ENCODE measurements around the gene SYT1.
A peak's percentile ranks its signal among the peaks of the same experiment; 100 is the strongest.

SYT1 gene

GRCh38 chr12:79162147-79162772 lies 297.7 kb downstream of the SYT1 start:
- H3K4me3 ChIP-seq (ENCODE audit: low read depth, low read length), result no peak overlapping the region
- no peak for DNase-seq (ENCODE audit: low read depth)
- no peak for TF ChIP-seq CTCF (conservative IDR thresholded peaks at IDR 0.05; ENCODE audit: low read depth, low read length)

GRCh38 chr12:79162948-79163347 lies 298.4 kb downstream of the SYT1 start:
- no peak for TF ChIP-seq CTCF (conservative IDR thresholded peaks at IDR 0.05; ENCODE audit: low read depth, low read length)
- DNase-seq (ENCODE audit: low read depth), result peak; percentile 9
- no peak overlapping the region for H3K4me3 ChIP-seq (ENCODE audit: low read depth, low read length)

GRCh38 chr12:79164890-79165289 lies 300.3 kb downstream of the SYT1 start:
- H3K4me3 ChIP-seq (ENCODE audit: low read depth, low read length), result no peak overlapping the region
- DNase-seq (ENCODE audit: low read depth), result no peak
- TF ChIP-seq CTCF (conservative IDR thresholded peaks at IDR 0.05; ENCODE audit: low read depth, low read length), result no peak

- no peak for DNase-seq (ENCODE audit: low read depth)
- no peak for TF ChIP-seq CTCF (conservative IDR thresholded peaks at IDR 0.05; ENCODE audit: low read depth, low read length)
Observed at GRCh38 chr12:79168687-79169086, 304.1 kb downstream of the SYT1 start.

GRCh38 chr12:79174626-79175025 lies 310.1 kb downstream of the SYT1 start:
- no peak overlapping the region for H3K4me3 ChIP-seq (ENCODE audit: low read depth, low read length)
- peak; percentile 54 for TF ChIP-seq CTCF (conservative IDR thresholded peaks at IDR 0.05; ENCODE audit: low read depth, low read length)
- peak; percentile 88 for DNase-seq (ENCODE audit: low read depth)

More at GRCh38 chr12:79168687-79169086, 304.1 kb downstream of the SYT1 start:
- no peak overlapping the region for H3K4me3 ChIP-seq (ENCODE audit: low read depth, low read length)

- no peak overlapping the region for H3K4me3 ChIP-seq (ENCODE audit: low read depth, low read length)
- peak; percentile 33 for DNase-seq (ENCODE audit: low read depth)
- TF ChIP-seq CTCF (conservative IDR thresholded peaks at IDR 0.05; ENCODE audit: low read depth, low read length), result no peak
Observed at GRCh38 chr12:79183003-79183402, 318.4 kb downstream of the SYT1 start.

- H3K4me3 ChIP-seq (ENCODE audit: low read depth, low read length), result no peak overlapping the region
- no peak for TF ChIP-seq CTCF (conservative IDR thresholded peaks at IDR 0.05; ENCODE audit: low read depth, low read length)
- DNase-seq (ENCODE audit: low read depth), result peak; percentile 35
Observed at GRCh38 chr12:79183926-79184325, 319.4 kb downstream of the SYT1 start.
